Measurements from ENCODE around the gene ORC3. TPM values are rescaled to one million over a fixed set of nuclear protein-coding genes. Genes with fewer than 3 reads are reported as not detected.

Gene ORC3
- 26.3 and 31.9 TPM in 2 replicates for total RNA-seq

DNA sequence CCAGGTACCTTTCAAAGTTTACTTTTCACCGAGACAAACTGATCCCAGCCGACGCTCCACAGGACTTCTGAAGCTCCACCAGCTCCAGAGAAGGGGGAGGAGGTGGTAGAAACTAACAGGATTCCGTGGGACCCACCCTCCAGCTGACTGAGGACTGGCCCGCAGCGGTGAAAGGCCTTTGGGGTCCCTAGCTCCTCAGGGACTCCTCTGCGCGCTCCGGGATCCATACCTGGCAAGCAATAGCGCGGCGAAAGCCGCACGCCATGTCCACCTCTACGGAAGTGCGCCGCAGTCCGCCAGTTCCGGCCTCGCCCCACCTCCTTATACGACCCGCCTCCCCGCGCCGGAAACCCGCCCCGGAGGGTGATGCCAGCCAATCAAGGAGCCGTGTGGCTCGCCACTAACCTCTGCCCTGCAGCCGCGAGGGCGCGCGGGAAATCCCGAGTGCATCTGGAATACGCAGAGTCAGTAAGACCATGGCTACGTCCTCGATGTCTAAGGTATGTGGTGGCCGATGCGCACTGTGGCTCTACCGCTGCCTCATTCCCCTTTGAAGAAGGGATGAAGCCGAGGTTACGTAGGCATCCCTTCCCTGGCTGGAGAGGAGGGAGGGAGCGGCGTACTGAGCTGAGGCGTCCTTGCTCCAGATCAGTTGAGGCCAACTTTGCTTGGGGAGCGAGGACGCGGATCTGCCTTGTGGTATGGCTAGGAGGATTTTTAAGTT lies at the start of gene ORC3, which contains the start of gene RARS2:
ORC3 (plus strand) TSS at position 443 of the 724 bp plus-strand sequence; CDS start at position 477, 34 bp downstream.
RARS2 (minus strand) TSS at position 295 of the 724 bp plus-strand sequence; CDS start at position 265, 30 bp downstream.

DNA sequence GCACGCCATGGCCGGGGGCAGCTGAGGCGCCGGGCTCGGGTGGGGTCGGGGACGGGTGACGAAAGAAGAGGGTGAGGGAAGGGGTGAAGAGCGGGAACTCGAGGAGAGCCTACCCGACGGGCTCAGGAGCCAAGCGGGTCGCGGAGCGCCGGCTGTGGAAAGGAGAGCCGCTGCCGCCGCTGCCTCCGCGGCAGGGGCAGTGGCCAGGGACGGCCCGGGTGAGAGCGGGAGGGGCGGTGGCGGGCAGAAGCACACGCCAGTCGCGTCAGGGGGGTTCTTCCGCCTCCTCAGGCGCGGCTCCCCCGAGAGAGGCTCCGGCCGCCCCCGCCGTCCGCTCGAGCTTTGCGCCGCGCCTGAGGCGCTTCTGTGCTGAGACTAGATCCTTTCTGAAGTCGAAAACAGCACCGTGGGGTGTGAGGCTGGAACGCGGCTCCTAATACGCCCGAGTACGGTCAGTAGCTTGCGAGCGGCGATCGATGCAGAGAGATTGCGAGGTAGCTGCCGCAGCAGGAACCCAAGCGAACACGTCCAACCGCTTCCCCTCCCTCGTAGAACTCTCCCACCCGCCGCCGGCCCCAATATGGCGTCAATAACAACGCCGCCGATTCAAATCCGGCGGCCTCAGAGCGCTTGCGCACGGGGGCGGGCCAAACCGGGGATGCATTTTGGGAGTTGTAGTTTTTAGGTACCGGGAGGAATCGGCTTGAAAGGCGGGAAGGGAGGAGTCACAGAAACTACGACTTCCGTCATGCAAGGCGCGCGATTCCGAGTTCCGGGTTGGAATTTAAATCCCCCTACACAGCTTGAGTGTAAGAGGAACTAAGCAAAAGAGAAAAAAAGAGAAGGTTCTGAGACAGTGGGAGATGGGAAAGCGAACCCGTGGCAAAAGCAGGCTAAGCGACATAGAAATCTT lies 112.0 kb downstream of the ORC3 start, which contains the start of gene AKIRIN2:
AKIRIN2 (minus strand) TSS at position 558 of the 913 bp plus-strand sequence; CDS start at position 9, 549 bp downstream.

Other genes with a start within 250 kb of the ORC3 start
- gene C6orf163, start 245.3 kb upstream of the ORC3 start, total RNA-seq = 2.2 and 2.5 TPM in 2 replicates
- gene CFAP206, start 182.2 kb upstream of the ORC3 start, total RNA-seq = 0.44 and 0.50 TPM in 2 replicates
- gene SLC35A1, start 117.2 kb upstream of the ORC3 start, total RNA-seq = 20.7 and 24.6 TPM in 2 replicates
- 46.8 and 58.2 TPM in 2 replicates for gene RARS2, start 148 bp upstream of the ORC3 start, total RNA-seq
- 19.1 and 30.9 TPM in 2 replicates for gene AKIRIN2, start 112.1 kb downstream of the ORC3 start, total RNA-seq